Cortex of kidney (tissue), 1 donor: ENCODE data around the gene TMEM218.
"Not testable (repeated sequence)": the region's sequence is repeated elsewhere in the genome, so short reads cannot be mapped to it uniquely, and the experiment has no call there.

Experiments
- DNase-seq: peaks from one replicate; lab custom pipeline; 2025; lab: John Stamatoyannopoulos, UW

TMEM218 gene

GRCh38 chr11:125090151-125090550, 21.3 kb downstream of the TMEM218 start:
- not testable (repeated sequence) for DNase-seq

DNA sequence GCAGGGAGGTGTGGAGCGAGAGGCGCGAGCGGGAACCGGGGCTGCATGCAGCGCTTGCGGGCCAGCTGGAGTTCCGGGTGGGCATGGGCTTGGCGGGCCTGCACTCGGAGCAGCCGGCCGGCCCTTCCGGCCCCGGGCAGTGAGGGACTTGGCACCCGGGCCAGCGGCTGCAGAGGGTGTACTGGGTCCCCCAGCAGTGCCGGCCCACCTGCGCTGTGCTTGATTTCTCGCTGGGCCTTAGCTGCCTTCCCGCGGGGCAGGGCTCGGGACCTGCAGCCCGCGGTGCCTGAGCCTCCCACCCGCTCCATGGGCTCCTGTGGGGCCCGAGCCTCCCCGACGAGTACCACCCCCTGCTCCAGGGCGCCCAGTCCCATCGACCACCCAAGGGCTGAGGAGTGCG, 21.9 kb downstream of the TMEM218 start:
- DNase-seq, result not testable (repeated sequence)

- no peak for DNase-seq
These were observed 22.6 kb downstream of the TMEM218 start for GRCh38 chr11:125088576-125089455.

GRCh38 chr11:125088123-125088522, 23.3 kb downstream of the TMEM218 start:
- DNase-seq, result no peak

GRCh38 chr11:125086633-125087296, 24.7 kb downstream of the TMEM218 start:
- DNase-seq, result no peak

GRCh38 chr11:125085301-125086081, 25.9 kb downstream of the TMEM218 start:
- no peak for DNase-seq

GRCh38 chr11:125084761-125085231, 26.6 kb downstream of the TMEM218 start:
- no peak for DNase-seq

- no peak for DNase-seq
These were observed 27.4 kb downstream of the TMEM218 start for GRCh38 chr11:125084057-125084416.

GRCh38 chr11:125083312-125084056, 27.9 kb downstream of the TMEM218 start:
- DNase-seq, result no peak

DNA sequence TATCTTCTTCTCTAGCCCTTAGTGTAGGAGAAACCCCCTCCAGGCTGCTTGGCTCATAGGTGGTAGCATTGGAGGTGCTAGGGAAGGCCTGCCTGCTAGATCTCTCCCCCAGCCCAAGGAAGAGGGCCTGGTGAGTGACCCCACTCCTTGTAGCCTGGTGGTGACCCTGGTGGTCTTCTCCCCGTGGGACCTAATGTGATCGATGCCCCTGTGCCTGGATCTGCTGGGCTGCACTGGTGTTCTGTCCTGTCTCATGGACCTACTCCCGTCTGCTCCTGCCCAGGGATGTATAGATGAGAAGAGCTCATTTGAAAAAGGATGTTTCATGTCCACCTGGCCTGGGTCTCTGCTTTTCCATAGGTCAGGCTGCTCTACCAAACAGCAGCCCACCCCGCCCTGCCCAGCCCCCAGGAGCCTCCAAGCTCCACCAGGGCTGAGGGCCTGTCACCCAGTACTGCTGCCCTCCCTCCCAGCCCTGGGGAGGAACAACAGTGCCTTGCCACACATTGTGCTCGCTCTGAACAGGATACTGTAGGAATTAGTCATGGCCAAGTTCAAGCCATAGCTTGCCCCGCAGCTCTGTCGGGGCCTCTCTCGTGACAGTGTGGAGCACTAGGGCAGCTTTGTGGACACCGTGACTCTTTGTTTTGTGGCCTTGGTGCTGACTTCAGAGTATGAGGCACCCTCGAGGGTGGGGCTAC, 28.7 kb downstream of the TMEM218 start:
- DNase-seq, result no peak

DNA sequence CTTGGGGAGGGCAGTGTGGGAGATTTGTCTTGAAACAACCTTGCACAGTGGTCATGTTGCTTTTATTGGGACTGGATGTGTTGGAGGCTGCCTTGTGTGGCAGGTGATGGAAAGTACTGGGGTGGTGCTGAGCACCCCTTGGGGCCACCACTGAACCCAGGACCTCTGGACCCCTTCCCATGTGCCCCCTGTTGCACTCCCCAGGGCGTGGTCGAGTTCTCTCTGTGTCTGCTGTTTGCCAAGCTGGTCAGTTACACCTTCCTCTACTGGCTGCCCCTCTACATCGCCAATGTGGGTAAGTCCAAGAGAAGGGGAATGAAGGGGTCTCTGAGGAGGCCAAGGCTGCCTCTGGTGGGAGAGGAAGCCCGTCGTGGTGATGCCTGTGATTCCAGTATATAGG, 29.4 kb downstream of the TMEM218 start:
- no peak for DNase-seq

- DNase-seq, result no peak
These were observed 30.2 kb downstream of the TMEM218 start for GRCh38 chr11:125081098-125081798.

GRCh38 chr11:125080531-125080911, 30.9 kb downstream of the TMEM218 start:
- DNase-seq, result no peak

DNA sequence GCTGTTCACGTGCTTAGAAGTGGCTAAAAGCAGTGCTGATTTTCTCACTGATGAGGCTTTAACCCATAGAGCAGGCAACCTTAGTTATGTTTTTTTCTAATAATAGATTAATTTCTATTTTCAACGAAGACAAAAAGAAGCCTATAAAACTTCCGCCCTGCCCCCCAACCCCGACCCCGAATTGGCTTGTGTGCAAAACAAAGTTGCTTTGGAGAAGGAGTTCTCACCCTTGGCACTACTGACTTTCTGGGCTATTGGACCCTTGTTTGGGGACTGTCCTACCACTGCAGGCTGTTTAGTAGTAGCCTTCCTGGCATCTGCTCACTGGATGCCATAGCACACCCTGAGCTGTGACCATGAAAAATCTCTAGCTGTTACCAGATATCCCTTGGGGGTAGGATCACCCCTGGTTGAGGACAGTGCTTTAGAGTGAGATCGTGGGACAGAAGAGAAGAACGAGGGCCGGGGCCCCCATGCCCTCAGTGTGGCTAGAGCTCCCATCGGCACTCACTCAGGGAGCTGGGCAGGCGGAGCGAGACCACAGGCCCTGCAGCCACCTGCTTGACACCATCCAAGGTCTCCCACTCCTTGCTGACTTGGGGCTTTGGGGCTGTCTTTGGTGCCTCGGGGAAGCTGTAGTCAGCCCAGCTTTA, 31.4 kb downstream of the TMEM218 start:
- no peak for DNase-seq

DNA sequence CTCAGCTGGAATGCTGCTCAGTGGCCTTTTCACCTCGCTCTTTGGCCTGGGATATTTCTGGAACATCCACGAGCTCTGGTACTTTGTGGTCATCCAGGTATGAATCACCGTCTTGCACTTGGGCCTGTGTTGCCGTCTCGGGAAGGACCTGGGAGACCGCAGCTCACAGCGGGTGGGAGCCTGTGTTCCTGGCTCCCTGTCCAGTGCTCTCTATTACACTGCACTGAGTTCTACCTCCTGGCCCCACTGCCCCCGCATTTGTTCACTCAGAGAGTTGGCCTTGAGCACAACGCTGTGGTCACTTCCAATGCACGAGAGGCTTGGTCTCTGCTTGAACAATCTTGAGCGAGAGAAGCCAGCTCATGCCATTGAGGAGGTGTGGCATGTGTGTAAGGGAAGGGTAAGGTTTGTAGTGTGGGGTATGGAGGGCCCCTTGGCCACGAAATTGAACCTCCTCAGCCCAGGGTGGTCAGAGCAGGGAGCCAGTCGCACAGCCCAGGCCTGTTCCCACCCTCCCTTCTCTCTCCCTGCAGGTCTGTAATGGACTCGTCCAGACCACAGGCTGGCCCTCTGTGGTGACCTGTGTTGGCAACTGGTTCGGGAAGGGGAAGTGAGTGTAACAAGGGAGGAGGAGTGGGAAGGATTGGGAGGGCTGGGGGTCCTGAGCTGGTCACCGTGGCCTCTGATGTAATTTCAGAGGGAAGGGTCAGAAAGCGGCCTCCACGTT, 32.1 kb downstream of the TMEM218 start:
- DNase-seq, result no peak

DNA sequence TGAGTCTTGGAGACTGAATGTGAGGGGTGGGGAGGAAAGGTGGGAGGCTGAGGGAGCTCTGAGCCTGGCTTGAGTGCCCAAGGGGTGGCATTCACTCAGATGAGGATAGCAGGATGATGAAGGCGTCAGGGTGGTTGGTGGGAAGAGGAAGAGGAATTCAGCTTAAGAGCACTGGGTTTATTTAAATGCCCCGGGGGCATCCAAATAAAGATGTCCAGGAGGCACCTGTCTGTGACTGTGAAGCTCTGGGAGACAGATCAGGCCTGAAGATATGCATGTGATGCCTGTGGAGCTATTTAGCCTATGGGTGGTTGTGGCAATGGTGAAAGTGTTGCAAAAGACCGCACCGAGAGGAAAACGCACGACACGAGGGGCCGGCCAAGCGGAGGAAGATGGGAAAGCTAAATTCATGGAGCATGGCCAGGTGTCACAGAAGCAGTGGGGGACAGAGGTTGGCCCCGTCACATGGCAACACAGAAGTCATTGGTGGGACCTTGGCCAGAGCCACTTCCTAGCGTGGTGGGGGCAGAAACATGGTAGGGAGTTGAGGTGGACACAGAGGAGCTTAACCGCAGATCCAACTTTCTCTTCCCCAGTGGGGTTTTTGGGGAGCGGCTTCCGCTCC, 32.8 kb downstream of the TMEM218 start:
- DNase-seq, result no peak

GRCh38 chr11:125078016-125078415, 33.4 kb downstream of the TMEM218 start:
- no peak for DNase-seq

- no peak for DNase-seq
These were observed 35.0 kb downstream of the TMEM218 start for GRCh38 chr11:125076378-125076945.
